T1000 (cell line): ENCODE results near the gene ALDH8A1.

Experiments
- DNase-seq: peaks from one replicate; lab custom pipeline; 2025; ENCODE audit warnings: mixed read lengths; lab: John Stamatoyannopoulos, UW

The ALDH8A1 gene

DNA sequence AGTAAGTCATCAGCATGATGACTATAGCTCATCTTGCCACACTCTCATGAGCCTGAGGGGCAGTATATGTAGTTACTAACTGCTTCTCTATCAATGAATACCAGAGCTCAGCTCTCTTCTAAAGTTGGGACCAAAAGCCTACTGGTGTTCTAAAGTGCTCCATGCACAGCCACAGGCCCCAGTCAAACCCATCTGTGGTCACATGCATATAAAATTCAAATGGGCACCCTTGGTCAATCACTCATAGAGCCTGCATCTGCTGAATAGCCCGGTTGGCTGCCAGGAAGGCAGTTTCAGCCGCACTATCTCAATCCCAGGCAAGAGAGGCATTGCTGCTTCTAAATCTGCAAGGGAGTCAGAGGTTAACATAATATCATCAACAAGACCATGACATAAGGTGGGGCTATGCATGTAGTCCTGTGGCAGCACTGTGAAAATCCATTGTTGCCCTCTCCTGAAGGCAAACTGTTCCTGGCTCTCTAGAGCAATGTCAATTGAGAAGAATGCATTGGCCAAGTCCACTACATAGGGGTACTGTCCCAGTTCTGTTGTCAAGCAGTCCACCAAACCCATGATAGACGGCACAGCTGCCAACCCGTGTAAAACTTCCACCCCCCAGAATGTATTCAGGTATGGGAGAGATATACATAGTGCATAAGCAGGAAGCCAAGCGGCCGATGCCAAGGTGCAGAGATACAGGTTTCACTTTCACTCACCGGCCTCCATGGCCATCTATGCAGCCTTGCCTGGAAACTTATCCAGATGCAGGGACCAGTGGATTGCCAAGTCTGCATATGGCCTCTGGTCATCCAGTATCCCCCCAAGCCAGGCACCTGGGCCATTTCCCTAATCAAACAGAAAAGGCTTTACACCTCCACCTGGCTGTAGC lies 76.2 kb downstream of the ALDH8A1 start:
- no peak for DNase-seq

DNA sequence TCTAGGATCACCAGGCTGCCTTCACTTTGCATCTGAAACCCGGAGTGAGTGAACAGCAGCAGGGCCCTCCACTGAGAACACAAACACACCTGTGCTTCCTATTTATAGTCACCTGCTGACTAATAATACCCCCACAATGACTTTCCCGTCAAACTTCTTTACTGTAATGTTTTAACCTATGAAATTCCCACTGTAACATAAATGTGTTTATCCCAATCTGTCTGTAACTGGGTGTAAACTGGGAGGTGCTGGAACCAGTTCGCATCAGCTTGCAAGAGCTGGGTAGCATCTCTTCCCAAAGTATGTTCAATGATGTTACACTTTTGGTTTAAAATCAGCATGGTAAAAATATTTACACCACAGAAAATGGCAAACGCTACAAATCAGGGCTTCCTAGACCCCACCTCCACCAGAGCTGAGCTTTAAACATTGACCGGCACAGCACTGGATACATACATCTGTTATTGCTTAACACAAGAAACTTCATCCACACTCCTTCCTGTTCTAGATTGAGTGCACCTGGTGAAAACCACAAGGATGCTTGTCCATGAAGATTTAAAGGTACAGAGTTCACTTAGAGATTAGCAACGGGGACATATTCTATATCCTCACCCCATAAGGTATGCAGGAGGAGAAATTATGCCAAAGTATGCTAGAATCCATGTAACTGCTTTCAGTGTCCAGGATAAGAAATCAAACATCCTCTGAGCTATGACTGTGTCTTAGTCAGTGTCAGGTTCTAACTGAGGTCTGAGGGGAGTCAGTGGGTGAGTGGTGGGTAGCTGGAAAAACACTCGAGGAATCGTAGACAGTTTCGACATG lies 79.0 kb downstream of the ALDH8A1 start:
- no peak for DNase-seq

DNA sequence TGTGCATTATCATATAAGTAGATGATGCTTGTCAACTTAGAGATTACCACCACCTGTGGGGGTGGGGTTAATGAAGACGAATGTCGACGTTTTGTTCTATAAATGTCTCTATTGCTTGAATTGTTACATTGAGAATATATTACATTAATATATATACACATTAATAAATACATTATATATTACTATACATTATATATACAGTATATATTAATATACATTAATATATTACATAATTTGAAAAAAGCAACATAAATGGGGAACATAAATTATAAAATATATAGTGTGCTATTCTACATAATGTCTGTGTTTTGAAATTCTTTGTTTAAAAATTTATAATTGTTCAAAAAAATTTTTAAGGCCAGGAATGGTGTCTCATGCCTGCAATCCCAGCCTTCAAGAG lies 81.1 kb downstream of the ALDH8A1 start:
- no peak for DNase-seq
